Activated T-helper 2 cell treated with anti-CD3 and anti-CD28 coated beads, Interferon-gamma antibody, Interleukin-2, Interleukin-4, amounts not matched to agents 10 μg/mL and 5 μg/mL and 100 μg/mL, durations not matched to agents 14 hours and 24 hours and 36 hours (primary cell): ENCODE data around the gene WTAP. TPM values are rescaled to one million over a fixed set of nuclear protein-coding genes. Genes with fewer than 3 reads are reported as not detected.
"Not testable (repeated sequence)": the region's sequence is repeated elsewhere in the genome, so short reads cannot be mapped to it uniquely, and the experiment has no call there.

Source experiments
- DNase-seq: peaks from one replicate; pipeline ENCODE4 v3.0.0; 2021; ENCODE audit warnings: low spot score
- H3K27ac Mint-ChIP-seq: one replicate; pipeline ENCODE4 v1.8.0; 2021; ENCODE audit warnings: mixed read lengths
- H3K27me3 Mint-ChIP-seq: one replicate; pipeline ENCODE4 v1.8.0; 2021; ENCODE audit warnings: low read depth, mixed read lengths
- H3K36me3 Mint-ChIP-seq: one replicate; pipeline ENCODE4 v1.8.0; 2021; ENCODE audit warnings: low read depth, mixed read lengths
- H3K4me1 Mint-ChIP-seq: one replicate; pipeline ENCODE4 v1.8.0; 2021; ENCODE audit warnings: low read depth, mixed read lengths
- H3K4me3 Mint-ChIP-seq: one replicate; pipeline ENCODE4 v1.8.0; 2021; ENCODE audit warnings: low read depth, mild to moderate bottlenecking, moderate library complexity, mixed read lengths
- H3K9me3 Mint-ChIP-seq: one replicate; pipeline ENCODE4 v1.8.0; 2021; ENCODE audit warnings: mixed read lengths
- intact Hi-C: fragments of 100-400 bp; cut with micrococcal nuclease; formaldehyde crosslinking; loops from one replicate; pipeline ENCODE4 v1.15.1; 2023
- total RNA-seq: library from RNA; stranded (reverse); gene quantifications from 2 replicates; pipeline ENCODE4 v1.2.3, GENCODE V29; 2022

WTAP gene
- total RNA-seq, 1 donor from 2014 or later: 110 TPM

- no peak for DNase-seq
- no peaks in the 10 kb centered on the region for H3K27me3 Mint-ChIP-seq
- intact Hi-C loops: no loop called here
- H3K4me1 Mint-ChIP-seq: peaks cover 10% of the 10 kb centered on the region
- peaks cover 82% of the 10 kb centered on the region for H3K36me3 Mint-ChIP-seq
- no peak overlapping the region for H3K27ac Mint-ChIP-seq
- no peak overlapping the region for H3K4me3 Mint-ChIP-seq
- H3K9me3 Mint-ChIP-seq: no peaks in the 10 kb centered on the region
Measured at GRCh38 chr6:159746759-159747158, 19.5 kb downstream of the WTAP start.

GRCh38 chr6:159748127-159748526 lies 20.8 kb downstream of the WTAP start:
- DNase-seq, H3K27ac Mint-ChIP-seq, H3K4me3 Mint-ChIP-seq, H3K9me3 Mint-ChIP-seq, intact Hi-C loops, H3K27me3 Mint-ChIP-seq: not testable (repeated sequence)
- peaks cover 10% of the 10 kb centered on the region for H3K4me1 Mint-ChIP-seq
- peaks cover 79% of the 10 kb centered on the region for H3K36me3 Mint-ChIP-seq

- no peaks in the 10 kb centered on the region for H3K27me3 Mint-ChIP-seq
- intact Hi-C loops: no loop called here
- H3K27ac Mint-ChIP-seq: no peak overlapping the region
- peaks cover 12% of the 10 kb centered on the region for H3K4me1 Mint-ChIP-seq
- no peak for DNase-seq
- no peak overlapping the region for H3K4me3 Mint-ChIP-seq
- H3K36me3 Mint-ChIP-seq: peaks cover 79% of the 10 kb centered on the region
- H3K9me3 Mint-ChIP-seq: no peaks in the 10 kb centered on the region
Measured at GRCh38 chr6:159751448-159751847, 24.1 kb downstream of the WTAP start.

GRCh38 chr6:159753081-159753872 lies 26.0 kb downstream of the WTAP start:
- intact Hi-C loops: no loop called here
- no peak for DNase-seq
- Mint-ChIP-seq H3K36me3 (peaks cover 85% of the 10 kb centered on the region), H3K27ac (no peak overlapping the region), H3K9me3 (no peaks in the 10 kb centered on the region), H3K4me3 (no peak overlapping the region), H3K27me3 (no peaks in the 10 kb centered on the region), H3K4me1 (peaks cover 17% of the 10 kb centered on the region)

- Mint-ChIP-seq H3K4me3 (no peak overlapping the region), H3K4me1 (peaks cover 21% of the 10 kb centered on the region), H3K36me3 (peaks cover 79% of the 10 kb centered on the region), H3K27ac (no peak overlapping the region), H3K27me3 (no peaks in the 10 kb centered on the region), H3K9me3 (no peaks in the 10 kb centered on the region)
- intact Hi-C loops: no loop called here
- no peak for DNase-seq
Measured at GRCh38 chr6:159754401-159754800, 27.1 kb downstream of the WTAP start.

GRCh38 chr6:159754959-159755914 lies 27.9 kb downstream of the WTAP start:
- Mint-ChIP-seq H3K27ac (peak overlapping the region; percentile 35), H3K27me3 (no peaks in the 10 kb centered on the region), H3K4me3 (no peak overlapping the region), H3K4me1 (peaks cover 25% of the 10 kb centered on the region), H3K9me3 (no peaks in the 10 kb centered on the region), H3K36me3 (peaks cover 77% of the 10 kb centered on the region)
- intact Hi-C loops: no loop called here
- no peak for DNase-seq

- no peak overlapping the region for H3K27ac Mint-ChIP-seq
- H3K36me3 Mint-ChIP-seq: peaks cover 73% of the 10 kb centered on the region
- H3K9me3 Mint-ChIP-seq: no peaks in the 10 kb centered on the region
- intact Hi-C loops: loop anchor here (2.0 kb wide), 1 partner anchor 16 kb away; no protein-coding TSS in a partner anchor
- H3K4me3 Mint-ChIP-seq: no peak overlapping the region
- H3K27me3 Mint-ChIP-seq: no peaks in the 10 kb centered on the region
- DNase-seq: no peak
- peaks cover 36% of the 10 kb centered on the region for H3K4me1 Mint-ChIP-seq
Measured at GRCh38 chr6:159756508-159756907, 29.2 kb downstream of the WTAP start.

GRCh38 chr6:159758031-159759001 lies 31.0 kb downstream of the WTAP start:
- DNase-seq: no peak
- Mint-ChIP-seq H3K9me3 (no peaks in the 10 kb centered on the region), H3K27me3 (no peaks in the 10 kb centered on the region), H3K36me3 (peaks cover 67% of the 10 kb centered on the region), H3K4me1 (peaks cover 39% of the 10 kb centered on the region), H3K4me3 (no peak overlapping the region), H3K27ac (peak overlapping the region; percentile 21)
- intact Hi-C loops: no loop called here

GRCh38 chr6:159759645-159760044 lies 32.3 kb downstream of the WTAP start:
- H3K36me3 Mint-ChIP-seq: peaks cover 63% of the 10 kb centered on the region
- DNase-seq: no peak
- peak overlapping the region; percentile 28 for H3K4me3 Mint-ChIP-seq
- peak overlapping the region; percentile 36 for H3K27ac Mint-ChIP-seq
- no peaks in the 10 kb centered on the region for H3K9me3 Mint-ChIP-seq
- H3K27me3 Mint-ChIP-seq: no peaks in the 10 kb centered on the region
- intact Hi-C loops: no loop called here
- H3K4me1 Mint-ChIP-seq: peaks cover 42% of the 10 kb centered on the region

- peak overlapping the region; percentile 93 for H3K27ac Mint-ChIP-seq
- no peak for DNase-seq
- H3K4me1 Mint-ChIP-seq: peaks cover 38% of the 10 kb centered on the region
- peaks cover 60% of the 10 kb centered on the region for H3K36me3 Mint-ChIP-seq
- peak overlapping the region; percentile 87 for H3K4me3 Mint-ChIP-seq
- no peaks in the 10 kb centered on the region for H3K27me3 Mint-ChIP-seq
- intact Hi-C loops: no loop called here
- H3K9me3 Mint-ChIP-seq: no peaks in the 10 kb centered on the region
Measured at GRCh38 chr6:159760602-159761057, 33.3 kb downstream of the WTAP start.

- Mint-ChIP-seq H3K4me3 (peak overlapping the region; percentile 87), H3K27ac (peak overlapping the region; percentile 93), H3K36me3 (peaks cover 60% of the 10 kb centered on the region), H3K4me1 (peaks cover 40% of the 10 kb centered on the region), H3K9me3 (no peaks in the 10 kb centered on the region), H3K27me3 (no peaks in the 10 kb centered on the region)
- DNase-seq: no peak
- intact Hi-C loops: no loop called here
Measured at GRCh38 chr6:159761129-159761872, 34.0 kb downstream of the WTAP start.
